ENCODE results near the gene NCDN.

NCDN gene

GRCh38 chr1:35557611-35558373 lies at the start of gene NCDN:
Gene NCDN (plus strand): TSS chr1:35557799. CDS start chr1:35558191, 392 bp downstream.
- DNase-seq (ENCODE audit: low read depth), result peak; percentile 98
- no peak for TF ChIP-seq CTCF (IDR thresholded peaks at IDR 0.05; ENCODE audit: low read length, missing control alignments)
- H3K4me3 ChIP-seq (replicated peaks; ENCODE audit: low read depth, low read length), result peak within 1 kb of the TSS; percentile 90

GRCh38 chr1:35507947-35508346 lies 49.7 kb upstream of the NCDN start:
- no peak for TF ChIP-seq CTCF (IDR thresholded peaks at IDR 0.05; ENCODE audit: low read length, missing control alignments)
- no peak for DNase-seq (ENCODE audit: low read depth)
- H3K4me3 ChIP-seq (replicated peaks; ENCODE audit: low read depth, low read length), result no peak overlapping the region

DNA sequence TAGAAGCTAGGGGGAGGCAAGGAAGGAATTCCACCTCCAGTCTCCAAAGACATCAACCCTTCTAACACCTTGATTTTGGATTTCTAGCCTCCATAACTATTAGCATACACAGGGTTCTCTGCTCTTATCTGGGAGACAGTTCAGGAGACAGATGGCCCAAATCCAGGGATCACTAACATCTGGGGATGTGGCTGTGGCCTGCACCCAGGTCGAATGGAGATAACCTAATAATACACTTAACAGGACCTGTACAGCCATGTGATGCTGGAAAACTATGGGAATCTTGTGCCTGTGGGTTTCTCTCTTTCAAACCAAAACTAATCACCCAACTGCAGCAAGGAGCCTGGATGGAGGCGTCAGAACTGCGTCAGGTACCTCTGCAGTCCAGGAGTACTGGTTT lies 48.0 kb upstream of the NCDN start:
- no peak for TF ChIP-seq CTCF (IDR thresholded peaks at IDR 0.05; ENCODE audit: low read length, missing control alignments)
- DNase-seq (ENCODE audit: low read depth), result no peak
- no peak overlapping the region for H3K4me3 ChIP-seq (replicated peaks; ENCODE audit: low read depth, low read length)

- DNase-seq (ENCODE audit: low read depth), result no peak
- TF ChIP-seq CTCF (IDR thresholded peaks at IDR 0.05; ENCODE audit: low read length, missing control alignments), result no peak
- no peak overlapping the region for H3K4me3 ChIP-seq (replicated peaks; ENCODE audit: low read depth, low read length)
These were observed 46.3 kb upstream of the NCDN start for GRCh38 chr1:35511305-35511704.

DNA sequence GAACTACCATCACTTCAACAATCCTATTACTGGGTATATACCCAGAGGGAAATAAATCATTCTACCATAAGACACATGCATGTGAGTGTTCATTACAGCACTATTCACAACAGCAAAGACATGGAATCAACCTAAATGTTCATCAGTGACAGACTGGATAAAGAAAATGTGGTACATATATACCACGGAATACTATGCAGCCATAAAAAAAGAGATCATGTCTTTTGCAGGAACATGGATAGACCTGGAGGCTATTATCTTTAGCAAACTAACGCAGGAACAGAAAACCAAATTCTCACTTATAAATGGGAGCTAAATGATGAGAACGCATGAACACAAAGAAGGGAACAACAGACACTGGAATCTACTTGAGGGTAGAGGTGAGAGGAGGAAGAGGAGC lies 39.4 kb upstream of the NCDN start:
- TF ChIP-seq CTCF (IDR thresholded peaks at IDR 0.05; ENCODE audit: low read length, missing control alignments), result no peak

DNA sequence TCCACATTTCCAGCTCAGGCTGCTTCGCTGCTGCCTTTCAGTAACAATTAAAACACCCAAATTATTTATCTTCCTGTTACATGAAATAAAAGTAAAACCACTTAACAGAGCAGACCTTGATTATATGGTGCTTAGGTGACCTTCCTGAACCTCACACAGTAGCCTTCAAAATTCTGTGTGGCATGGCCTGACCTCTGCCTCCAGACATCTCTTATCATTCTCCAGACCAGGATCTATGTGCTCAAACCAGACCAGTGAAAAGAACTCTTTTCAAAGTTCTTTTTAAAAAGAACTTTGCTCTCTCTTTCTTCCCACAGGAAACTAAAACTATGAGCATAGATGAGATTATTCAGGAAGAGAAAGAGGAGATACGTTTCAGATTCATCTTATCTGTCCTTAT lies 38.2 kb upstream of the NCDN start:
- no peak for DNase-seq (ENCODE audit: low read depth)
- H3K4me3 ChIP-seq (replicated peaks; ENCODE audit: low read depth, low read length), result no peak overlapping the region
- no peak for TF ChIP-seq CTCF (IDR thresholded peaks at IDR 0.05; ENCODE audit: low read length, missing control alignments)

More for the DNA sequence above, 39.4 kb upstream of the NCDN start:
- no peak overlapping the region for H3K4me3 ChIP-seq (replicated peaks; ENCODE audit: low read depth, low read length)
- DNase-seq (ENCODE audit: low read depth), result no peak

GRCh38 chr1:35524106-35524505 lies 33.5 kb upstream of the NCDN start:
- no peak for TF ChIP-seq CTCF (IDR thresholded peaks at IDR 0.05; ENCODE audit: low read length, missing control alignments)
- H3K4me3 ChIP-seq (replicated peaks; ENCODE audit: low read depth, low read length), result no peak overlapping the region
- no peak for DNase-seq (ENCODE audit: low read depth)
